GM23248 (cell line): ENCODE measurements around the gene HOMER2.

Experiments
- EZH2 ChIP-seq: fragments of 200-600 bp; sonication (generic); IDR thresholded peaks from 2 replicates; pipeline ENCODE4 v1.6.1; 2018; ENCODE audit warnings: antibody characterized with exemption, mild to moderate bottlenecking; ENCODE audit not compliant: insufficient read depth, poor library complexity, severe bottlenecking
- EZH2phosphoT487 ChIP-seq: fragments of 200-600 bp; sonication (generic); IDR thresholded peaks from 2 replicates; pipeline ENCODE4 v1.6.1; 2018; ENCODE audit warnings: antibody characterized with exemption, moderate library complexity, mild to moderate bottlenecking, low read depth; ENCODE audit not compliant: insufficient read depth

- TF ChIP-seq EZH2 (no peak), EZH2phosphoT487 (no peak)
These were observed 129.5 kb downstream of the HOMER2 start for GRCh38 chr15:82823049-82823448.
